Liver (tissue), 9 donors: Measurements from ENCODE around the gene CAPN7. TPM values are rescaled to one million over a fixed set of nuclear protein-coding genes. Genes with fewer than 3 reads are reported as not detected.

ENCODE experiments used
- DNase-seq: peaks from one replicate; pipeline ENCODE4 v3.0.0-alpha.2; 2017; ENCODE audit warnings: low spot score
- H3K27ac ChIP-seq, 2 donors: one replicate each; pipeline ENCODE4 v1.7.0; 2013; ENCODE audit warnings: inconsistent platforms in 2 of 2, low read length in 2 of 2, control low read depth in 1 of 2, low read depth in 1 of 2, mild to moderate bottlenecking in 1 of 2
- H3K27me3 ChIP-seq, 4 donors: one replicate each; pipeline versions ENCODE4 v1.6.1 to v1.7.0; 2013; ENCODE audit warnings: low read length in 3 of 4, inconsistent platforms in 1 of 4, mild to moderate bottlenecking in 1 of 4, moderate library complexity in 1 of 4; ENCODE audit not compliant: control insufficient read depth in 4 of 4, insufficient read depth in 4 of 4
- H3K36me3 ChIP-seq, 4 donors: one replicate each; pipeline versions ENCODE4 v1.6.1 to v1.7.0; 2013; ENCODE audit warnings: low read length in 3 of 4, mild to moderate bottlenecking in 3 of 4, low read depth in 1 of 4, moderate library complexity in 1 of 4; ENCODE audit not compliant: control insufficient read depth in 4 of 4, insufficient read depth in 3 of 4
- H3K4me1 ChIP-seq, 4 donors: one replicate each; pipeline versions ENCODE4 v1.6.1 to v1.7.0; 2013; ENCODE audit warnings: low read length in 3 of 4, mild to moderate bottlenecking in 3 of 4, moderate library complexity in 1 of 4; ENCODE audit not compliant: control insufficient read depth in 4 of 4, insufficient read depth in 4 of 4
- H3K4me3 ChIP-seq, 3 donors: one replicate each; pipeline versions ENCODE4 v1.6.1 to v1.7.0; 2013; ENCODE audit warnings: low read length in 3 of 3, control low read depth in 1 of 3, low read depth in 1 of 3, mild to moderate bottlenecking in 1 of 3
- H3K9ac ChIP-seq, 2 donors: one replicate each; pipeline ENCODE4 v1.7.0; 2013; ENCODE audit warnings: low read length in 2 of 2, mild to moderate bottlenecking in 2 of 2, moderate library complexity in 2 of 2, control low read depth in 1 of 2, low read depth in 1 of 2
- H3K9me3 ChIP-seq, 4 donors: one replicate each; pipeline versions ENCODE4 v1.6.1 to v1.7.0; 2013; ENCODE audit warnings: low read length in 3 of 4; ENCODE audit not compliant: control insufficient read depth in 4 of 4
- EGR1 ChIP-seq, 2 donors: IDR thresholded peaks; 2 replicates each; pipeline ENCODE4 v1.6.1; 2016 to 2018; ENCODE audit warnings: antibody characterized with exemption in 2 of 2, low read depth in 2 of 2
- FOXA1 ChIP-seq: IDR thresholded peaks from 2 replicates; pipeline ENCODE4 v1.6.1; 2016; ENCODE audit warnings: antibody characterized with exemption
- FOXA2 ChIP-seq: IDR thresholded peaks from 2 replicates; pipeline ENCODE4 v1.6.1; 2016; ENCODE audit warnings: antibody characterized with exemption
- GABPA ChIP-seq, 2 donors: IDR thresholded peaks in 1 of 2; conservative IDR thresholded peaks in 1 of 2; 2 replicates each; pipeline ENCODE4 v1.6.1; 2016; ENCODE audit warnings: antibody characterized with exemption in 2 of 2, mild to moderate bottlenecking in 1 of 2, moderate library complexity in 1 of 2
- HNF4A ChIP-seq, 2 donors: conservative IDR thresholded peaks; 2 replicates each; pipeline ENCODE4 v1.6.1; 2016; ENCODE audit warnings: antibody characterized with exemption in 2 of 2, mild to moderate bottlenecking in 2 of 2
- HNF4G ChIP-seq: IDR thresholded peaks from 2 replicates; pipeline ENCODE4 v1.6.1; 2016; ENCODE audit warnings: antibody characterized with exemption
- JUND ChIP-seq, 2 donors: IDR thresholded peaks; 2 replicates each; pipeline ENCODE4 v1.6.1; 2016; ENCODE audit warnings: antibody characterized with exemption in 2 of 2
- NR2F2 ChIP-seq: IDR thresholded peaks from 2 replicates; pipeline ENCODE4 v1.6.1; 2016; ENCODE audit warnings: antibody characterized with exemption
- RAD21 ChIP-seq, 2 donors: IDR thresholded peaks; 2 replicates each; pipeline ENCODE4 v1.6.1; 2016; ENCODE audit warnings: antibody characterized with exemption in 2 of 2, mild to moderate bottlenecking in 2 of 2
- RXRA ChIP-seq, 2 donors: IDR thresholded peaks; 2 replicates each; pipeline ENCODE4 v1.6.1; 2017 to 2018; ENCODE audit warnings: antibody characterized with exemption in 2 of 2, mild to moderate bottlenecking in 1 of 2
- SP1 ChIP-seq: IDR thresholded peaks from 2 replicates; pipeline ENCODE4 v1.6.1; 2018; ENCODE audit warnings: antibody characterized with exemption, mild to moderate bottlenecking
- TAF1 ChIP-seq: conservative IDR thresholded peaks from 2 replicates; pipeline ENCODE4 v1.6.1; 2016; ENCODE audit warnings: antibody characterized with exemption, mild to moderate bottlenecking
- YY1 ChIP-seq: IDR thresholded peaks from 2 replicates; pipeline ENCODE4 v1.6.1; 2016; ENCODE audit warnings: antibody characterized with exemption, mild to moderate bottlenecking
- WGBS: extraction: QIAGEN DNeasy Blood & Tissue Kit; methylation state at CpG from one replicate; pipeline ENCODE4 v1.1.7; 2013; 5-methylcytosine and 5-hydroxymethylcytosine counted together
- polyA plus RNA-seq, 2 donors: library from polyadenylated mRNA; stranded (reverse) in 1 of 2; unstranded in 1 of 2; fragments of 200-250 nt in 1 of 2; fragments of >200 nt in 1 of 2; fragmentation: Nextera tagmentation in 1 of 2; extraction: Ambion mirVana in 1 of 2; gene quantifications; one replicate each; pipeline versions ENCODE4 v1.2.1 to v1.2.3, GENCODE V29; 2013 to 2015
- total RNA-seq, 2 donors: library from RNA; depleted of rRNA; stranded (reverse); fragments of >200 nt; gene quantifications; one replicate each; pipeline ENCODE4 v1.2.3, GENCODE V29; 2014
- TF ChIP-seq, protein P1 (sequence below): IDR thresholded peaks from 2 replicates; pipeline ENCODE4 v1.6.1; 2016; ENCODE audit warnings: antibody characterized with exemption
- TF ChIP-seq, protein P2 (sequence below): IDR thresholded peaks from 2 replicates; pipeline ENCODE4 v1.6.1; 2016; ENCODE audit warnings: antibody characterized with exemption
- TF ChIP-seq, protein P3 (sequence below): IDR thresholded peaks from 2 replicates; pipeline ENCODE4 v1.6.1; 2016; ENCODE audit warnings: antibody characterized with exemption
- TF ChIP-seq, protein P4 (sequence below): fragments of 150-350 bp; IDR thresholded peaks from 2 replicates; pipeline ENCODE4 v1.5.1; 2017; ENCODE audit warnings: improper control_type of control experiment, low read depth, low read length; ENCODE audit not compliant: missing input control
- TF ChIP-seq, protein P5 (sequence below): IDR thresholded peaks from 2 replicates; pipeline ENCODE4 v1.6.1; 2016; ENCODE audit warnings: antibody characterized with exemption, mild to moderate bottlenecking
- donor health status: healthy.
- donor health status: healthy.
- donor health status: healthy.
- donor health status: healthy.
- donor health status: healthy.

Gene CAPN7
- total and polyA plus RNA-seq, 4 donors = 9.5 to 41.9 (median 17.9) TPM

DNA sequence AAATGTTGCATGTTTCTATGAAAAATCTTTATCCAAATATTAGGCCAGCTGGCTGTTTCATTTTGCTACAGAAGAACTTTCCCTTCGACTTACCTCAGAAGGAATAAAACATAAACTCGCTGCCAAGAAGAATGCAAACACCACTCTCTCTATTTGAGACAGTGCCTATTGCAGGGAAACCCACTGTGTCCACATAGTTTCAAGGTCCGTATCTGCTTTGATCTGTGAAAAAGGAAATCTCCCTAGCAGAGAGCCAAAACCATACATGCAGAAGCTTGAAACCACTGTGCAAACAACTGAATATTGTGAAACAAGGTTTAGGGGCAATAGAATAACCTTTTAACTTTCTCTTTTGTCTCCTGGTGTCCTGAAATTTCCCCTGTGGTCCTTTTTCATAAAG, 35.0 kb upstream of the CAPN7 start:
- no peak for DNase-seq
- 14% methylated on average over 3 of the region's 3 CpGs for WGBS

More for the DNA sequence above, 35.0 kb upstream of the CAPN7 start:
- H3K27ac ChIP-seq = peak overlapping the region in 1 of 2 donors; percentile 51
- H3K9ac ChIP-seq = no peak overlapping the region
- peak; percentile 71 for TF ChIP-seq HNF4G
- peak; percentile 73 for TF ChIP-seq FOXA1
- peak; percentile 29 for TF ChIP-seq NR2F2
- no peak for TF ChIP-seq EGR1 (IDR thresholded peaks at IDR 0.05; ENCODE audit: low read depth in 2 of 2)
- TF ChIP-seq GABPA (IDR thresholded peaks at IDR 0.05 in 1 of 2, conservative IDR thresholded peaks at IDR 0.05 in 1 of 2) = no peak
- TF ChIP-seq RXRA (IDR thresholded peaks at IDR 0.05) = peak; percentile 66 to 88
- TF ChIP-seq, protein P1, sequence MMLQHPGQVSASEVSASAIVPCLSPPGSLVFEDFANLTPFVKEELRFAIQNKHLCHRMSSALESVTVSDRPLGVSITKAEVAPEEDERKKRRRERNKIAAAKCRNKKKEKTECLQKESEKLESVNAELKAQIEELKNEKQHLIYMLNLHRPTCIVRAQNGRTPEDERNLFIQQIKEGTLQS = no peak
- no peak for TF ChIP-seq TAF1
- TF ChIP-seq, protein P2, sequence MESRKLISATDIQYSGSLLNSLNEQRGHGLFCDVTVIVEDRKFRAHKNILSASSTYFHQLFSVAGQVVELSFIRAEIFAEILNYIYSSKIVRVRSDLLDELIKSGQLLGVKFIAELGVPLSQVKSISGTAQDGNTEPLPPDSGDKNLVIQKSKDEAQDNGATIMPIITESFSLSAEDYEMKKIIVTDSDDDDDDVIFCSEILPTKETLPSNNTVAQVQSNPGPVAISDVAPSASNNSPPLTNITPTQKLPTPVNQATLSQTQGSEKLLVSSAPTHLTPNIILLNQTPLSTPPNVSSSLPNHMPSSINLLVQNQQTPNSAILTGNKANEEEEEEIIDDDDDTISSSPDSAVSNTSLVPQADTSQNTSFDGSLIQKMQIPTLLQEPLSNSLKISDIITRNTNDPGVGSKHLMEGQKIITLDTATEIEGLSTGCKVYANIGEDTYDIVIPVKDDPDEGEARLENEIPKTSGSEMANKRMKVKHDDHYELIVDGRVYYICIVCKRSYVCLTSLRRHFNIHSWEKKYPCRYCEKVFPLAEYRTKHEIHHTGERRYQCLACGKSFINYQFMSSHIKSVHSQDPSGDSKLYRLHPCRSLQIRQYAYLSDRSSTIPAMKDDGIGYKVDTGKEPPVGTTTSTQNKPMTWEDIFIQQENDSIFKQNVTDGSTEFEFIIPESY = peak; percentile 48
- peak; percentile 88 for TF ChIP-seq FOXA2
- TF ChIP-seq RAD21 (IDR thresholded peaks at IDR 0.05) = peak; percentile 11 to 30
- TF ChIP-seq HNF4A (conservative IDR thresholded peaks at IDR 0.05) = peak; percentile 85 to 89
- TF ChIP-seq, protein P3, sequence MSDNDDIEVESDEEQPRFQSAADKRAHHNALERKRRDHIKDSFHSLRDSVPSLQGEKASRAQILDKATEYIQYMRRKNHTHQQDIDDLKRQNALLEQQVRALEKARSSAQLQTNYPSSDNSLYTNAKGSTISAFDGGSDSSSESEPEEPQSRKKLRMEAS = peak; percentile 76
- TF ChIP-seq JUND (IDR thresholded peaks at IDR 0.05) = peak; percentile 45 to 68
- TF ChIP-seq, protein P4, sequence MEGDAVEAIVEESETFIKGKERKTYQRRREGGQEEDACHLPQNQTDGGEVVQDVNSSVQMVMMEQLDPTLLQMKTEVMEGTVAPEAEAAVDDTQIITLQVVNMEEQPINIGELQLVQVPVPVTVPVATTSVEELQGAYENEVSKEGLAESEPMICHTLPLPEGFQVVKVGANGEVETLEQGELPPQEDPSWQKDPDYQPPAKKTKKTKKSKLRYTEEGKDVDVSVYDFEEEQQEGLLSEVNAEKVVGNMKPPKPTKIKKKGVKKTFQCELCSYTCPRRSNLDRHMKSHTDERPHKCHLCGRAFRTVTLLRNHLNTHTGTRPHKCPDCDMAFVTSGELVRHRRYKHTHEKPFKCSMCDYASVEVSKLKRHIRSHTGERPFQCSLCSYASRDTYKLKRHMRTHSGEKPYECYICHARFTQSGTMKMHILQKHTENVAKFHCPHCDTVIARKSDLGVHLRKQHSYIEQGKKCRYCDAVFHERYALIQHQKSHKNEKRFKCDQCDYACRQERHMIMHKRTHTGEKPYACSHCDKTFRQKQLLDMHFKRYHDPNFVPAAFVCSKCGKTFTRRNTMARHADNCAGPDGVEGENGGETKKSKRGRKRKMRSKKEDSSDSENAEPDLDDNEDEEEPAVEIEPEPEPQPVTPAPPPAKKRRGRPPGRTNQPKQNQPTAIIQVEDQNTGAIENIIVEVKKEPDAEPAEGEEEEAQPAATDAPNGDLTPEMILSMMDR = no peak
- TF ChIP-seq YY1 = peak; percentile 49
- TF ChIP-seq SP1 = peak; percentile 67
- TF ChIP-seq, protein P5, sequence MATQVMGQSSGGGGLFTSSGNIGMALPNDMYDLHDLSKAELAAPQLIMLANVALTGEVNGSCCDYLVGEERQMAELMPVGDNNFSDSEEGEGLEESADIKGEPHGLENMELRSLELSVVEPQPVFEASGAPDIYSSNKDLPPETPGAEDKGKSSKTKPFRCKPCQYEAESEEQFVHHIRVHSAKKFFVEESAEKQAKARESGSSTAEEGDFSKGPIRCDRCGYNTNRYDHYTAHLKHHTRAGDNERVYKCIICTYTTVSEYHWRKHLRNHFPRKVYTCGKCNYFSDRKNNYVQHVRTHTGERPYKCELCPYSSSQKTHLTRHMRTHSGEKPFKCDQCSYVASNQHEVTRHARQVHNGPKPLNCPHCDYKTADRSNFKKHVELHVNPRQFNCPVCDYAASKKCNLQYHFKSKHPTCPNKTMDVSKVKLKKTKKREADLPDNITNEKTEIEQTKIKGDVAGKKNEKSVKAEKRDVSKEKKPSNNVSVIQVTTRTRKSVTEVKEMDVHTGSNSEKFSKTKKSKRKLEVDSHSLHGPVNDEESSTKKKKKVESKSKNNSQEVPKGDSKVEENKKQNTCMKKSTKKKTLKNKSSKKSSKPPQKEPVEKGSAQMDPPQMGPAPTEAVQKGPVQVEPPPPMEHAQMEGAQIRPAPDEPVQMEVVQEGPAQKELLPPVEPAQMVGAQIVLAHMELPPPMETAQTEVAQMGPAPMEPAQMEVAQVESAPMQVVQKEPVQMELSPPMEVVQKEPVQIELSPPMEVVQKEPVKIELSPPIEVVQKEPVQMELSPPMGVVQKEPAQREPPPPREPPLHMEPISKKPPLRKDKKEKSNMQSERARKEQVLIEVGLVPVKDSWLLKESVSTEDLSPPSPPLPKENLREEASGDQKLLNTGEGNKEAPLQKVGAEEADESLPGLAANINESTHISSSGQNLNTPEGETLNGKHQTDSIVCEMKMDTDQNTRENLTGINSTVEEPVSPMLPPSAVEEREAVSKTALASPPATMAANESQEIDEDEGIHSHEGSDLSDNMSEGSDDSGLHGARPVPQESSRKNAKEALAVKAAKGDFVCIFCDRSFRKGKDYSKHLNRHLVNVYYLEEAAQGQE = peak; percentile 40
- H3K27me3 ChIP-seq = no peaks in the 10 kb centered on the region
- peaks cover 2 to 13% (median 9%) of the 10 kb centered on the region in 4 donors for H3K4me1 ChIP-seq
- no peak overlapping the region for H3K4me3 ChIP-seq
- H3K36me3 ChIP-seq = no peaks in the 10 kb centered on the region
- no peaks in the 10 kb centered on the region for H3K9me3 ChIP-seq
